ENCODE data around the gene HAVCR1.

GRCh38 chr5:157025093-157025698 lies 33.7 kb downstream of the HAVCR1 start:
- no peak for TF ChIP-seq EP300 (IDR thresholded peaks at IDR 0.05; ENCODE audit: low read depth)
- no peak for TF ChIP-seq POLR2A (IDR thresholded peaks at IDR 0.05)
- no peak for TF ChIP-seq POLR2AphosphoS5 (IDR thresholded peaks at IDR 0.05)
- TF ChIP-seq, protein P1, sequence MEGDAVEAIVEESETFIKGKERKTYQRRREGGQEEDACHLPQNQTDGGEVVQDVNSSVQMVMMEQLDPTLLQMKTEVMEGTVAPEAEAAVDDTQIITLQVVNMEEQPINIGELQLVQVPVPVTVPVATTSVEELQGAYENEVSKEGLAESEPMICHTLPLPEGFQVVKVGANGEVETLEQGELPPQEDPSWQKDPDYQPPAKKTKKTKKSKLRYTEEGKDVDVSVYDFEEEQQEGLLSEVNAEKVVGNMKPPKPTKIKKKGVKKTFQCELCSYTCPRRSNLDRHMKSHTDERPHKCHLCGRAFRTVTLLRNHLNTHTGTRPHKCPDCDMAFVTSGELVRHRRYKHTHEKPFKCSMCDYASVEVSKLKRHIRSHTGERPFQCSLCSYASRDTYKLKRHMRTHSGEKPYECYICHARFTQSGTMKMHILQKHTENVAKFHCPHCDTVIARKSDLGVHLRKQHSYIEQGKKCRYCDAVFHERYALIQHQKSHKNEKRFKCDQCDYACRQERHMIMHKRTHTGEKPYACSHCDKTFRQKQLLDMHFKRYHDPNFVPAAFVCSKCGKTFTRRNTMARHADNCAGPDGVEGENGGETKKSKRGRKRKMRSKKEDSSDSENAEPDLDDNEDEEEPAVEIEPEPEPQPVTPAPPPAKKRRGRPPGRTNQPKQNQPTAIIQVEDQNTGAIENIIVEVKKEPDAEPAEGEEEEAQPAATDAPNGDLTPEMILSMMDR (IDR thresholded peaks at IDR 0.05): no peak

Measured in transverse colon (tissue), 4 donors.